Stimulated activated CD8-positive, alpha-beta memory T cell treated with anti-CD3 and anti-CD28 coated beads, Interleukin-15, amount 100 ng/mL, for 1 hour (primary cell): ENCODE results near the gene RTL10.

Experiments used
- DNase-seq: peaks from one replicate; pipeline ENCODE4 v3.0.0-alpha.2; 2020; ENCODE audit warnings: low read depth

Gene RTL10

GRCh38 chr22:19862619-19863246, 8.1 kb upstream of the RTL10 start:
- DNase-seq: no peak

GRCh38 chr22:19859861-19860510, 5.3 kb upstream of the RTL10 start:
- DNase-seq: no peak

- DNase-seq: no peak
Observed at GRCh38 chr22:19857382-19857781, 2.7 kb upstream of the RTL10 start.

- DNase-seq: no peak
Observed at GRCh38 chr22:19855504-19856409, 1.1 kb upstream of the RTL10 start.

- no peak for DNase-seq
Observed at GRCh38 chr22:19853879-19854777, 546 bp downstream of the RTL10 start.

GRCh38 chr22:19853058-19853878, 1.4 kb downstream of the RTL10 start:
- no peak for DNase-seq

- no peak for DNase-seq
Observed at GRCh38 chr22:19852177-19852781, 2.4 kb downstream of the RTL10 start.

GRCh38 chr22:19851291-19852176, 3.1 kb downstream of the RTL10 start:
- DNase-seq: no peak

- DNase-seq: no peak
Observed at GRCh38 chr22:19850763-19851109, 3.9 kb downstream of the RTL10 start.

- no peak for DNase-seq
Observed at GRCh38 chr22:19849835-19850762, 4.6 kb downstream of the RTL10 start.

GRCh38 chr22:19848298-19849224, 6.1 kb downstream of the RTL10 start:
- DNase-seq: no peak

GRCh38 chr22:19847345-19847632, 7.4 kb downstream of the RTL10 start:
- no peak for DNase-seq

GRCh38 chr22:19846620-19847344, 7.9 kb downstream of the RTL10 start:
- no peak for DNase-seq

- DNase-seq: no peak
Observed at GRCh38 chr22:19845054-19845722, 9.5 kb downstream of the RTL10 start.

GRCh38 chr22:19844377-19845053, 10.2 kb downstream of the RTL10 start:
- no peak for DNase-seq

- no peak for DNase-seq
Observed at GRCh38 chr22:19843857-19844376, 10.8 kb downstream of the RTL10 start.
